Uterus (tissue), 2 donors: ENCODE results near the gene QKI.

Experiments used
- POLR2A ChIP-seq, 2 donors: fragments of 450-650 bp; IDR thresholded peaks; one replicate each; pipeline ENCODE4 v1.6.1; 2016; ENCODE audit warnings: antibody characterized with exemption in 2 of 2, mild to moderate bottlenecking in 1 of 2, moderate library complexity in 1 of 2
- TF ChIP-seq, protein P1 (sequence below), 4 experiments: fragments of 200-600 bp in 2 of 4; fragments of 450-650 bp in 2 of 4; sonication (generic) in 2 of 4; IDR thresholded peaks; one replicate each; pipeline ENCODE4 v1.5.1; 2016 to 2019; ENCODE audit warnings: antibody characterized with exemption in 4 of 4, mild to moderate bottlenecking in 2 of 4, moderate library complexity in 1 of 4

DNA sequence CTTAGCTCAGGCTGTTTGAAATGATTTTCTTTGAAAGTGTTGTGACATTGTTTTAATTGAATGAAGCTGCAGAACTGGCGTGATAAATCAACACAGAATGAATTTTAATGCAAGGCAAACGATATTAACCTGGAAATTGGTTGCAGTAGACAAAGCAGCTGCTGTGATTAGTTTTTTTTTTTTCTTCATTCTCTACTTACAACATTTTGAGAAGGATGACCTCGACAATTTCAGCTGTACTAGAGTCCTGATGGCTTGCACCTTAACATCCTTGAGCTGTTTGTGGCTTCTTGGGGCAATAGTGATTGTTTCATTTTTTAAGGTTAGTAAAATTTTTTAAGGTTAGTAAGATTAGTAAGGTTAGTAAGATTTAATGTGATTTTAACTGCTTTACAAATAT lies 54.2 kb downstream of the QKI start:
- TF ChIP-seq, protein P1, sequence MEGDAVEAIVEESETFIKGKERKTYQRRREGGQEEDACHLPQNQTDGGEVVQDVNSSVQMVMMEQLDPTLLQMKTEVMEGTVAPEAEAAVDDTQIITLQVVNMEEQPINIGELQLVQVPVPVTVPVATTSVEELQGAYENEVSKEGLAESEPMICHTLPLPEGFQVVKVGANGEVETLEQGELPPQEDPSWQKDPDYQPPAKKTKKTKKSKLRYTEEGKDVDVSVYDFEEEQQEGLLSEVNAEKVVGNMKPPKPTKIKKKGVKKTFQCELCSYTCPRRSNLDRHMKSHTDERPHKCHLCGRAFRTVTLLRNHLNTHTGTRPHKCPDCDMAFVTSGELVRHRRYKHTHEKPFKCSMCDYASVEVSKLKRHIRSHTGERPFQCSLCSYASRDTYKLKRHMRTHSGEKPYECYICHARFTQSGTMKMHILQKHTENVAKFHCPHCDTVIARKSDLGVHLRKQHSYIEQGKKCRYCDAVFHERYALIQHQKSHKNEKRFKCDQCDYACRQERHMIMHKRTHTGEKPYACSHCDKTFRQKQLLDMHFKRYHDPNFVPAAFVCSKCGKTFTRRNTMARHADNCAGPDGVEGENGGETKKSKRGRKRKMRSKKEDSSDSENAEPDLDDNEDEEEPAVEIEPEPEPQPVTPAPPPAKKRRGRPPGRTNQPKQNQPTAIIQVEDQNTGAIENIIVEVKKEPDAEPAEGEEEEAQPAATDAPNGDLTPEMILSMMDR (IDR thresholded peaks at IDR 0.05), result no peak
- no peak for TF ChIP-seq POLR2A (IDR thresholded peaks at IDR 0.05)
